GM19239 (cell line): Measurements from ENCODE around the gene PIK3CG.
"Not testable (repeated sequence)": the region's sequence is repeated elsewhere in the genome, so short reads cannot be mapped to it uniquely, and the experiment has no call there.

Source experiments
- DNase-seq: peaks from one replicate; pipeline ENCODE4 v3.0.0; 2011; ENCODE audit warnings: low spot score; ENCODE audit not compliant: insufficient read length
- FAIRE-seq: peaks from 2 replicates; lab custom pipeline; 2011; peaks lifted over from hg19 to GRCh38; lab: Jason Lieb, UNC

The PIK3CG gene

DNA sequence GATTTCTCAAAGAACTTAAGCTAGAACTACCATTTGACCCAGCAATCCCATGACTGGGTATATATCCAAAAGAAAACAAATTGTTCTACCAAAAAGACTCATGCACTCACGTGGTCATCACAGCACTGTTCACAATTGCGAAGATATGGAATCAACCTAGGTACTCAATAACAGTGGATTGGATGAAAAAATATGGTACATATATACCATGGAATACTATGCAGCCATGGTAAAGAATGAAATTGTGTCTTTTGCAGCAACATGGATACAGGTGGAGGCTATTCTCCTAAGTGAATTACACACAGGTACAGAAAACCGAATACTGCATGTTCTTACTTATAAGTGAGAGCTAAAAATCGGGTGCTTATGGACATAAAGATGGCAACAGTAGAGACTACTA is 61.8 kb downstream of the PIK3CG start:
- no peak for DNase-seq
- FAIRE-seq = no peak

DNA sequence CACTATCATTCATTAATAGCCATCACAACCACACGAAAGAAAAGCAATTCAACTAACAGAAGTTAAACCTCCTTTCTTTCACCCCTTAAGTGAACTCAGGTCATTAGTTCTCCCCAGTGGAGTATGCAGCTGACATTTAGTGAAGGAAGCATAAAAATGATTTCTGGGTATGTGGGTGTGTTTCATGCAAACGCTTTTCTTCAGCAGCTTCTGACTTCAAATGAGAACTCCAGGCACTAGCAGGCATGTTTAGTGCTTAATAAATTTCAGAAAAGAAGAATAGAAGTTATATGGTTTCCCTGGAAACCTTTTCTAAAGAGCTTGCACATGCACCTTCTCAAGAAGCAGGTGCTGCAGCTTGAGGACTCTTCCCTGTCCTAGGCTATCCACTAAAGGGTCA is 62.5 kb downstream of the PIK3CG start:
- no peak for DNase-seq
- FAIRE-seq = no peak

GRCh38 chr7:106929616-106930015 is 64.5 kb downstream of the PIK3CG start:
- not testable (repeated sequence) for FAIRE-seq, DNase-seq

DNA sequence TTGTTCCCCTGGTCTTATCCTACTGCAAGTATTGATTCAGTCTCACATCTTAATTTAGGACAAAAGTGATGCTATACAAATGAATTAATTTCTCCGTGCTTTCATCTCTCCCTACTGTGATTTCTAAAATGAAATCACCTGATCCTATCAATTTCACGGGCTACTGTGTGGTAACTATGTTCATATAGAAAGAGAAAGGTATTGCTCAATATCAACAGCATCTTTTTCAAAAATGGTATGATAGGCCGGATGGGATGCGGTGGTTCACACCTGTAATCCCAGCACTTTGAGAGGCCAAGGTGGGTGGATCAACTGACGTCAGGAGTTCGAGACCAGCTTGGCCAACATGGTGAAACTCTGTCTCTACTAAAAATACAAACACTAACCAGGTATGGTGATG is 71.2 kb downstream of the PIK3CG start:
- no peak for DNase-seq
- FAIRE-seq = no peak

- not testable (repeated sequence) for DNase-seq, FAIRE-seq
Observed at GRCh38 chr7:106938122-106938521, 73.0 kb downstream of the PIK3CG start.

DNA sequence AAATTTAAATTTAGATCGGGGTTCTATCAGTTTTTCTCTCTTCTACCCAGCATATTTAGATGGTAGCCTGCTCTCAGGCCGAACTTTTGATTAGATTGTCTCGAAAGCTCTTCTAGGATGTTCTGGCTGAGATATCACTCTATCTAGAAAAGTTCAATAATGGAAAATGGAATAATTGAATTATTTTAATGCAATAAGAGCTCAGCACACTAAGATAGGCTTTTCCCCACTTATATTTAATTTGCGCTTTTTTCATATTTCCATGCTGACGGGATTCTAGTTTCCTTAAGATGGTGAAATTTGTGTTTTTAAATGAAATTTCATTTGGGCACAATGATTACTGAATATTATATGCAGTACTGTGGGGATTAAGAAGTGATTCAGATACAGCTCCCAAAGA is 73.7 kb downstream of the PIK3CG start:
- DNase-seq = no peak
- FAIRE-seq = no peak

GRCh38 chr7:106944035-106944665 is 79.1 kb downstream of the PIK3CG start:
- DNase-seq = no peak
- FAIRE-seq = no peak

DNA sequence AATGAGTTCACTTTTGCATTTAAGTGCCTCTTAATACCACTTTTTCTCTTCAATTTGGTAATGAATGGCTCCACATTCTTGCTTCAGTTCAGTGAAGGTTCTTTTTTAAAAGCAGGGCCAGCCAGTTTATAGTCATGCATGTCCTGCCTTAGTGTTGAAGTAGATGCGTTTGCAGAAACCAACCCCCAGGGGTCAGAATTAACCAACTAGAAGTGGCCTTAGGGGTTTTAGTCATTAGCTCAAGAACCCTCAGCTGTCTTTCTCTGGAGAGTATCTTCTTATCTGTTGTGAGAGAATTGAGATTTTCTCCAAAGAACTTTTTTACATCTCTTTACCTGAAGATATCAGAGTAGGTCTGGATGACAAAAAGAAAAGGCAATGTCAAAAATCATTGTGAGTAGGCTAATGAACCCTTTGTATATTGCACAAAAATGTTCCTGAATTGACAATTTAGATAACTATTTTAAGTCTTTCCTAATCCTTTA is 82.2 kb downstream of the PIK3CG start:
- DNase-seq = peak; percentile 33
- peak; percentile 28 for FAIRE-seq

- no peak for DNase-seq
- FAIRE-seq = no peak
Observed at GRCh38 chr7:106952001-106952657, 87.0 kb downstream of the PIK3CG start.

DNA sequence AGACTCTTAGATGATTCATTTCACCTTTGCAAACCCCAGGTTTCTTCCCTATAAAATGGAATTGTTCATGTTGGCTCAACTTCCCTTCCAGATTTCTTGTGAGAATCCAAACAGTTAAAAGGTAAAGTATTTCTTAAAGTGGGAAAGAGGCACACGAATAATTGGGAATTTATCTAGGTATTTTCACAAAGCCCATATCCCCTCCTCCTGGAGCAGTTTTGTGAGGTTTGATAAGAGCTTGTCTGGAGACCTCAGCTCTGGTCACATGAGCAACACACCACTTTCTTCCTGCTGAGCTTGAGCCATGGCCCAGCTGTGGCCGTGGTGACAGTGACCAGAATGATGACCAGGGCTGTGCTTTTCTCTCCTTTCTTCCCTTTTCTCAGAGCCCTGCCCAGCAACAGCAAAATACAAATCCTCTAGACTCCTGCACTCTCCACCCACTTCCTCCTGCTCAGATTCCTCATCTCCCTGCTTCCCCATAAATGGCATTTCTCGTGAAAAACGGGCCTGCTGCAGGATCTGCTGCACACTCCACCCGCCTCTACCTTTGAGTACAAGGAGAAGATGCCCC is 87.7 kb downstream of the PIK3CG start:
- FAIRE-seq (no peak), DNase-seq (no peak)

DNA sequence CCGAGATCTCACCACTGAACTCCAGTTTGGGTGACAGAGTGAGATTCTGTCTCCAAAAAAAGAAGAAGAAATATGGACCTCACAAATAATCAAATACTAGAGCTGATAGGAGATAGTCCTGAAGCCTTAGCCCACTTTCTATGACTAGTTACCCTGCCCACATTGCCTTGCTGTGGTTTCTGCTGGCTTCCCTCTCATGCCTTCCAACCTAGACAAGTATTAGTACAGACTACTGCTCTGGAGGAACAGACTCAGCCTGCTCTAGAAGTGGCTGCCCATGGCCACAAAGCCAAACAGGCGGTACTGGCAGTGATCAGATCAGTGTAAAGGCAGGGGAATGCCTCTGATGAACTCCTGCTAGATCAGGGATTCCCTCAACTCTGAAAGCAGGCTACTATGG is 89.8 kb downstream of the PIK3CG start:
- no peak for FAIRE-seq
- DNase-seq = no peak

- not testable (repeated sequence) for DNase-seq, FAIRE-seq
Observed at GRCh38 chr7:106955857-106956256, 90.8 kb downstream of the PIK3CG start.
